ENCODE results near the gene UTP14A.

The UTP14A gene

GRCh38 chrX:129930941-129931410 lies 25.0 kb downstream of the UTP14A start:
- Histone ChIP-seq H3K4me3 (ENCODE audit: low read depth, low read length) (peak overlapping the region; percentile 82), H3K36me3 (ENCODE audit: control insufficient read depth, insufficient read depth, low read length) (no peaks in the 10 kb centered on the region), H3K9me3 (ENCODE audit: control insufficient read depth, low read length) (no peaks in the 10 kb centered on the region), H3K4me2 (ENCODE audit: low read length) (peak overlapping the region; percentile 80), H3K27me3 (ENCODE audit: control insufficient read depth, insufficient read depth, low read length) (no peaks in the 10 kb centered on the region), H2AFZ (peak overlapping the region; percentile 78), H3K9ac (no peak overlapping the region), H3K79me2 (no peaks in the 10 kb centered on the region), H3K4me1 (no peaks in the 10 kb centered on the region), H3K27ac (peak overlapping the region; percentile 87)
- TF ChIP-seq CTCF (IDR thresholded peaks at IDR 0.05) = no peak

GRCh38 chrX:129931411-129932015 lies 25.5 kb downstream of the UTP14A start:
- Histone ChIP-seq H3K9ac (no peak overlapping the region), H2AFZ (peak overlapping the region; percentile 78), H3K4me1 (no peaks in the 10 kb centered on the region), H3K36me3 (ENCODE audit: control insufficient read depth, insufficient read depth, low read length) (no peaks in the 10 kb centered on the region), H3K27me3 (ENCODE audit: control insufficient read depth, insufficient read depth, low read length) (no peaks in the 10 kb centered on the region), H3K4me3 (ENCODE audit: low read depth, low read length) (peak overlapping the region; percentile 82), H3K4me2 (ENCODE audit: low read length) (peak overlapping the region; percentile 81), H3K79me2 (no peaks in the 10 kb centered on the region), H3K9me3 (ENCODE audit: control insufficient read depth, low read length) (no peaks in the 10 kb centered on the region), H3K27ac (peak overlapping the region; percentile 87)
- TF ChIP-seq CTCF (IDR thresholded peaks at IDR 0.05) = no peak

GRCh38 chrX:129932016-129932820 lies 26.3 kb downstream of the UTP14A start:
- Histone ChIP-seq H3K9me3 (ENCODE audit: control insufficient read depth, low read length) (no peaks in the 10 kb centered on the region), H3K4me3 (ENCODE audit: low read depth, low read length) (peak overlapping the region; percentile 82), H3K4me2 (ENCODE audit: low read length) (peak overlapping the region; percentile 81), H3K4me1 (no peaks in the 10 kb centered on the region), H3K79me2 (no peaks in the 10 kb centered on the region), H3K27ac (peak overlapping the region; percentile 87), H2AFZ (peak overlapping the region; percentile 78), H3K9ac (no peak overlapping the region), H3K36me3 (ENCODE audit: control insufficient read depth, insufficient read depth, low read length) (no peaks in the 10 kb centered on the region), H3K27me3 (ENCODE audit: control insufficient read depth, insufficient read depth, low read length) (no peaks in the 10 kb centered on the region)
- no peak for TF ChIP-seq CTCF (IDR thresholded peaks at IDR 0.05)

- H3K27ac ChIP-seq = no peak overlapping the region
- no peak for TF ChIP-seq CTCF (IDR thresholded peaks at IDR 0.05)
- no peaks in the 10 kb centered on the region for H3K79me2 ChIP-seq
- no peak overlapping the region for H3K9ac ChIP-seq
- no peaks in the 10 kb centered on the region for H3K4me1 ChIP-seq
- peak overlapping the region; percentile 76 for H2AFZ ChIP-seq
- H3K36me3 ChIP-seq (ENCODE audit: control insufficient read depth, insufficient read depth, low read length) = no peaks in the 10 kb centered on the region
- peak overlapping the region; percentile 53 for H3K4me2 ChIP-seq (ENCODE audit: low read length)
- H3K27me3 ChIP-seq (ENCODE audit: control insufficient read depth, insufficient read depth, low read length) = no peaks in the 10 kb centered on the region
- H3K4me3 ChIP-seq (ENCODE audit: low read depth, low read length) = no peak overlapping the region
- no peaks in the 10 kb centered on the region for H3K9me3 ChIP-seq (ENCODE audit: control insufficient read depth, low read length)
These were observed 26.9 kb downstream of the UTP14A start for GRCh38 chrX:129932821-129933321.

All from parathyroid adenoma (tissue), 2 donors.